Measurements from ENCODE around the gene ACOX3.

- no peak for TF ChIP-seq CTCF (optimal IDR thresholded peaks at IDR 0.05 in 1 of 3, IDR thresholded peaks at IDR 0.05 in 1 of 3, conservative IDR thresholded peaks at IDR 0.05 in 1 of 3; ENCODE audit: extremely low read depth in 1 of 3, insufficient read depth in 2 of 3, low read length in 3 of 3)
- TF ChIP-seq EZH2 (IDR thresholded peaks at IDR 0.05; ENCODE audit: low read length), result no peak
These were observed 114.3 kb downstream of the ACOX3 start for GRCh38 chr4:8326206-8326605.

All from keratinocyte (primary cell).